Cardiac muscle cell (in vitro differentiated cells and primary cell): ENCODE measurements around the gene CDRT15. TPM values are rescaled to one million over a fixed set of nuclear protein-coding genes. Genes with fewer than 3 reads are reported as not detected.

Source experiments
- DNase-seq, 2 donors: peaks; one replicate each; pipeline versions ENCODE4 v3.0.0 to v3.0.0-alpha.2; 2010 to 2017; ENCODE audit warnings: low read depth in 1 of 2, low spot score in 1 of 2
- H3K27ac ChIP-seq: fragments of 200-600 bp; sonication (generic); 2 replicates; pipeline ENCODE4 v1.5.1; 2016
- H3K27me3 ChIP-seq: fragments of 200-600 bp; sonication (generic); 2 replicates; pipeline ENCODE4 v1.6.0; 2016; ENCODE audit warnings: control low read depth
- H3K36me3 ChIP-seq: fragments of 200-600 bp; sonication (generic); 2 replicates; pipeline ENCODE4 v1.5.1; 2016; ENCODE audit warnings: control low read depth
- H3K4me1 ChIP-seq: fragments of 200-600 bp; sonication (generic); 2 replicates; pipeline ENCODE4 v1.8.1; 2017; ENCODE audit warnings: low read depth, mild to moderate bottlenecking, mixed run types
- H3K4me3 ChIP-seq: fragments of 200-600 bp; sonication (generic); 2 replicates; pipeline ENCODE4 v1.5.1; 2016; ENCODE audit warnings: mild to moderate bottlenecking
- H3K9me3 ChIP-seq: fragments of 200-600 bp; sonication (generic); 2 replicates; pipeline ENCODE4 v1.5.1; 2017; ENCODE audit warnings: low read depth, mild to moderate bottlenecking, control low read depth
- polyA plus RNA-seq: library from polyadenylated mRNA; unstranded; fragments of >200 nt; fragmentation: Nextera tagmentation; extraction: Ambion mirVana; gene quantifications from 2 replicates; pipeline ENCODE4 v1.2.1, GENCODE V29; 2016
- total RNA-seq: library from RNA; depleted of rRNA; stranded (reverse); fragments of >200 nt; gene quantifications from 2 replicates; pipeline ENCODE4 v1.2.3, GENCODE V29; 2016
- TF ChIP-seq, protein P1 (sequence below): IDR thresholded peaks from 2 replicates; pipeline ENCODE4 v1.5.1; 2012; ENCODE audit warnings: low read depth, mild to moderate bottlenecking, low read length

The CDRT15 gene
- total and polyA plus RNA-seq, 2 experiments from 2014 or later = 0.42 TPM; not detected in 1

DNA sequence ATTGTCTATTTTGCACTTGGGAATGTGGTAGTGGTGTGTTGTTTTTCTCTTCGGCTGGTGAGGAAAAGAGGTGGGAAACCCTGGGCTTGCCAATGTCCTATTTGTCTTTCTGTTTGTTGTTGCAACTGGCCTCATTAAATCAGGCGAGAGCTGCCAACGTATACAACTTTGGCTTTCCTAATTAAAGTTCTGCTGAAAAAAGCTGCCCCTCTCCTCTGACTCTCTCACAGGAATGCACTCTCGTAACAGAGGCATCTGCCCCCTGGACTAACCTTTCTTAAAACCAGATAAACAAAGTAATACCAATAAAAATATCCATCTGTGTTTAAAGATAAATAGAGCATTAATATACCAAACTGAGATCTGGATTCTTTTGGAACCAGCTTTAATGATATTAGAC is 7.8 kb downstream of the CDRT15 start:
- no peaks in the 10 kb centered on the region for H3K36me3 ChIP-seq
- TF ChIP-seq, protein P1, sequence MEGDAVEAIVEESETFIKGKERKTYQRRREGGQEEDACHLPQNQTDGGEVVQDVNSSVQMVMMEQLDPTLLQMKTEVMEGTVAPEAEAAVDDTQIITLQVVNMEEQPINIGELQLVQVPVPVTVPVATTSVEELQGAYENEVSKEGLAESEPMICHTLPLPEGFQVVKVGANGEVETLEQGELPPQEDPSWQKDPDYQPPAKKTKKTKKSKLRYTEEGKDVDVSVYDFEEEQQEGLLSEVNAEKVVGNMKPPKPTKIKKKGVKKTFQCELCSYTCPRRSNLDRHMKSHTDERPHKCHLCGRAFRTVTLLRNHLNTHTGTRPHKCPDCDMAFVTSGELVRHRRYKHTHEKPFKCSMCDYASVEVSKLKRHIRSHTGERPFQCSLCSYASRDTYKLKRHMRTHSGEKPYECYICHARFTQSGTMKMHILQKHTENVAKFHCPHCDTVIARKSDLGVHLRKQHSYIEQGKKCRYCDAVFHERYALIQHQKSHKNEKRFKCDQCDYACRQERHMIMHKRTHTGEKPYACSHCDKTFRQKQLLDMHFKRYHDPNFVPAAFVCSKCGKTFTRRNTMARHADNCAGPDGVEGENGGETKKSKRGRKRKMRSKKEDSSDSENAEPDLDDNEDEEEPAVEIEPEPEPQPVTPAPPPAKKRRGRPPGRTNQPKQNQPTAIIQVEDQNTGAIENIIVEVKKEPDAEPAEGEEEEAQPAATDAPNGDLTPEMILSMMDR = no peak
- H3K4me3 ChIP-seq = no peak overlapping the region
- no peaks in the 10 kb centered on the region for H3K9me3 ChIP-seq
- no peak overlapping the region for H3K27ac ChIP-seq
- DNase-seq = no peak
- H3K27me3 ChIP-seq = no peaks in the 10 kb centered on the region
- H3K4me1 ChIP-seq = no peaks in the 10 kb centered on the region

DNA sequence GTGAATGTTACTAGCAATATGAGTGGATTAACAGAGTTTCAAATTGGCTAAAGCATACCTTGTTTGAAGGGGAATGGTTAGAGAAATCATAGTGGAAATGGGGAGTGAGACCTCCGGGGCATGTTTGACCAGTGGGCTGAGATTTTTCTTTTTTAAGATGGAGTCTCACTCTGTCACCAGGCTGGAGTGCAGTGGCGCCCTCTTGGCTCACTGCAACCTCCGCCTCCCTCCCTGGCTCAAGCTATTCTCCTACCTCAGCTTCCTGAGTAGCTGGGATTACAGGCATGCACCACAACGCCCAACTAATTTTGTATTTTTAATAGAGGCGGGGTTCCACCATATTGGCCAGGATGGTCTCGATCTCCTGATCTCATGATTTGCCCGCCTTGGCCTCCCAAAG is 9.6 kb downstream of the CDRT15 start:
- H3K4me3 ChIP-seq = no peak overlapping the region
- no peak overlapping the region for H3K27ac ChIP-seq
- no peaks in the 10 kb centered on the region for H3K9me3 ChIP-seq
- H3K36me3 ChIP-seq = no peaks in the 10 kb centered on the region
- H3K4me1 ChIP-seq = no peaks in the 10 kb centered on the region
- no peaks in the 10 kb centered on the region for H3K27me3 ChIP-seq
- no peak for DNase-seq
- TF ChIP-seq, protein P1 = no peak

DNA sequence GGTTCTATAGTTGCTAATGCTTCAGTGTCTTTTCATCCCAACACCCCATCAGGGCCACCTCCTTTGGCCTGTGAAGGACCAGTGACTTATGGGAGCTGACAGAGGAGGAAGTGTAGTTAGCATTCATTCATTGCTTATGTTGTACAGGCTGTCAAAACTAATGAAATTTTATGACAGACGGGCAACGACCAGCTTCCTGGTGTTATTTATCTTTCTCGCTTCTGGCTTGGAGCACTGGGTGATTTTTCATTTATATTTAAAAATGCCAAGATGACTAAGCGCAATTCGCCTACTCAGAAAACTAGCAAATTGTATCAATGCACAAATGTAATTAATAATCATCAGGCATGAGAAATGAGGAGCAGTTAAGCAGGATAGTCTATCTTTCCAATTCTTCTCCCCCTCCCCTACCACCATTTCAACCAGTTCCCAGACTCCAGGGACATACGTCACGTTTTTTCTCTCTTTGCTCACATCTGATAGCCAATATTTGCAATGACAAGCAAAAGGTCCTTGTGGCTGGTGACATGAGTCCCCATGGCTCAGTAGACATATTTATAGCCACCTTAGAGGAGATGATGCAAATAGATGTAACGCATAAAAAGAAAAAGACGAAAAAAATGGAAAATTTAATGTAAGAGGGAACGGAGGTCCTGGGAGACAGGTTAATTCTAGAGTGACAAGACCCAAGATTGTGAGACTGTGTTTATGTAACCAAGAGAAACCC is 11.2 kb downstream of the CDRT15 start:
- Histone ChIP-seq H3K27me3 (no peaks in the 10 kb centered on the region), H3K4me1 (no peaks in the 10 kb centered on the region), H3K27ac (no peak overlapping the region), H3K36me3 (no peaks in the 10 kb centered on the region), H3K9me3 (no peaks in the 10 kb centered on the region), H3K4me3 (no peak overlapping the region)
- TF ChIP-seq, protein P1 = no peak
- DNase-seq = no peak

DNA sequence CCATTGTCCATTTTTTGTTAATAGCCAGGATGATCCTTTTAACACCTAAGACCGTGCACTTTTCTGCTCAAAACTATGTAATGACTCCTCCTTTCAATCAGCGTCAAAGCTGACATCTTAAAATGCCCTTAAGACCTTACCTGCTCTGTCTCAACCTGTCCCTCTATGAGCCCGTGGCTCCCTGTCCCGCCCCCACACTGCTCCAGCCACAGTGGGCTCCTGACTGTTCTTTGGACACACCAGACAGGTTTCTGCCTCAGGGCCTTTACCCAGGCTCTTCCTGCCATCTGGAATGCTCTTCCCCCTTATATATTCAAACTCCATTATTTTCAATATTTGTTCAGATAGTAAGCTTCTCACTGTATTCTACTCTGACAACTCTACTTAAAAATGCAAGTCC is 14.1 kb downstream of the CDRT15 start:
- no peak overlapping the region for H3K27ac ChIP-seq
- TF ChIP-seq, protein P1 = no peak

DNA sequence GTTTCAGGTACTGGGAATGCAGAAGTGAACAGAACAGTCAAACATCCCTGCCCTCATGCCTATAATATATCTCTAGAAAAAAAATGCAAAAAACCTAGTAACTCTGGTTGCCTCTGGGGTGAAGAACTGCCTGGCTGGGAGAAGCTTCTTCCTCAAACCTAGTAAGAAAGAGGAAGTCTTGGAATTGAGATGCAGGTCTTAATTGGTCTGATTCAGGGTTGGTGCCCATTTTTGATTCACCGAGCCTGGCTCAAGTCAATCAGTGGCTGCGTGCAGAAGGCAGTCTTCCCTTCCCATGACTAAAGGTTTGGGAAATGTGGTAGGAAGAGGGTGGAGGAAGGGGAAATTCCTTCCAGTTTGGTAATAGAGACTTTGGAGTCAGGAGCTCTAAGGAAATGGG is 22.4 kb downstream of the CDRT15 start:
- Histone ChIP-seq H3K4me1 (no peaks in the 10 kb centered on the region), H3K36me3 (no peaks in the 10 kb centered on the region), H3K27ac (no peak overlapping the region), H3K4me3 (no peak overlapping the region), H3K9me3 (no peaks in the 10 kb centered on the region), H3K27me3 (no peaks in the 10 kb centered on the region)
- TF ChIP-seq, protein P1 = no peak
- no peak for DNase-seq

More for the DNA sequence above, 14.1 kb downstream of the CDRT15 start:
- no peaks in the 10 kb centered on the region for H3K4me1 ChIP-seq
- H3K9me3 ChIP-seq = no peaks in the 10 kb centered on the region
- H3K36me3 ChIP-seq = no peaks in the 10 kb centered on the region
- H3K27me3 ChIP-seq = no peaks in the 10 kb centered on the region
- no peak for DNase-seq
- no peak overlapping the region for H3K4me3 ChIP-seq
